ENCODE measurements around the gene FYCO1.

DNA sequence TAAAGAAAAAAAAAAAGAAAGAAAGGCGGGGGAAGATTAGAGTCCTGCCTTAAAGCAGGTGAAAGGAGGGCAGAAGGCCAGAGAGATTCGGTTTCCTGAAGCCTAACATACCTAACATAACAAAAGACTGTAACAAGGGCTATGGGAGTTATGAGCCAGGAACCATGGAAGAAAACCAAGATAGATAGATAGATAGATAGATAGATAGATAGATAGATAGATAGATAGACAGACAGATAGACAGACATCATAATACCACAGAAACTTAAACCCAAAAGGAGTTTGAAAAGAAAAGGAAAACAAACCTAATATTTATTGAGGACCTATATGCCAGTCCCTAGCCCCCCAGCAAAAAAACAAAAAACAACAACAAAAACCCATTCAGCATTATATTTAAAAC is 2.3 kb upstream of the FYCO1 start:
- TF ChIP-seq, protein P1, sequence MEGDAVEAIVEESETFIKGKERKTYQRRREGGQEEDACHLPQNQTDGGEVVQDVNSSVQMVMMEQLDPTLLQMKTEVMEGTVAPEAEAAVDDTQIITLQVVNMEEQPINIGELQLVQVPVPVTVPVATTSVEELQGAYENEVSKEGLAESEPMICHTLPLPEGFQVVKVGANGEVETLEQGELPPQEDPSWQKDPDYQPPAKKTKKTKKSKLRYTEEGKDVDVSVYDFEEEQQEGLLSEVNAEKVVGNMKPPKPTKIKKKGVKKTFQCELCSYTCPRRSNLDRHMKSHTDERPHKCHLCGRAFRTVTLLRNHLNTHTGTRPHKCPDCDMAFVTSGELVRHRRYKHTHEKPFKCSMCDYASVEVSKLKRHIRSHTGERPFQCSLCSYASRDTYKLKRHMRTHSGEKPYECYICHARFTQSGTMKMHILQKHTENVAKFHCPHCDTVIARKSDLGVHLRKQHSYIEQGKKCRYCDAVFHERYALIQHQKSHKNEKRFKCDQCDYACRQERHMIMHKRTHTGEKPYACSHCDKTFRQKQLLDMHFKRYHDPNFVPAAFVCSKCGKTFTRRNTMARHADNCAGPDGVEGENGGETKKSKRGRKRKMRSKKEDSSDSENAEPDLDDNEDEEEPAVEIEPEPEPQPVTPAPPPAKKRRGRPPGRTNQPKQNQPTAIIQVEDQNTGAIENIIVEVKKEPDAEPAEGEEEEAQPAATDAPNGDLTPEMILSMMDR (conservative IDR thresholded peaks at IDR 0.05 in 1 of 2, IDR thresholded peaks at IDR 0.05 in 1 of 2; ENCODE audit: low read depth in 1 of 2, low read length in 2 of 2): no peak
- TF ChIP-seq EZH2 (IDR thresholded peaks at IDR 0.05; ENCODE audit: low read length, missing control alignments): no peak

Measured in fibroblast of lung (primary cell).